NCI-H748 (cell line): Measurements from ENCODE around the gene KRTAP10-7.
"Not testable (repeated sequence)": the region's sequence is repeated elsewhere in the genome, so short reads cannot be mapped to it uniquely, and the experiment has no call there.

ENCODE experiments used
- DNase-seq: peaks from one replicate; lab custom pipeline; 2025; ENCODE audit not compliant: unreplicated experiment; lab: John Stamatoyannopoulos, UW

KRTAP10-7 gene

DNA sequence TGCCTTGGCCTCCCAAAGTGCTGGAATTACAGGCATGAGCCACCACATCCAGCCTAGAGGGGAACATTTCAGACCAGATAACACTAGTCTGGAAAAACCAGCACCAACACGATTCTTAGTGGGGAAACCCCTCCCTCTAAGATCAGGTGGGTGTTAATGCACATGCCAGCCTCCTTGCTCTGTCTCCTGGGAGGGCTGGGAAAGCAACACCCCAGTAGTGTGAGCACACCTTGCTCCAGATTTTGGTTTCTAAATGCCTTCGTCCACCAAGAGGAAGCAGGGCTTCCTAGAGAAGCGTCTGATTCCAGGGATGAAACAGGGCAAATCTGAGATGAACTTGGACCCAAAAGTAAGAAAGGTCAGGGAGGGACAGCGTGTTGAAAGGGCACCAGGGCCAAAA is 29.1 kb upstream of the KRTAP10-7 start:
- no peak for DNase-seq

DNA sequence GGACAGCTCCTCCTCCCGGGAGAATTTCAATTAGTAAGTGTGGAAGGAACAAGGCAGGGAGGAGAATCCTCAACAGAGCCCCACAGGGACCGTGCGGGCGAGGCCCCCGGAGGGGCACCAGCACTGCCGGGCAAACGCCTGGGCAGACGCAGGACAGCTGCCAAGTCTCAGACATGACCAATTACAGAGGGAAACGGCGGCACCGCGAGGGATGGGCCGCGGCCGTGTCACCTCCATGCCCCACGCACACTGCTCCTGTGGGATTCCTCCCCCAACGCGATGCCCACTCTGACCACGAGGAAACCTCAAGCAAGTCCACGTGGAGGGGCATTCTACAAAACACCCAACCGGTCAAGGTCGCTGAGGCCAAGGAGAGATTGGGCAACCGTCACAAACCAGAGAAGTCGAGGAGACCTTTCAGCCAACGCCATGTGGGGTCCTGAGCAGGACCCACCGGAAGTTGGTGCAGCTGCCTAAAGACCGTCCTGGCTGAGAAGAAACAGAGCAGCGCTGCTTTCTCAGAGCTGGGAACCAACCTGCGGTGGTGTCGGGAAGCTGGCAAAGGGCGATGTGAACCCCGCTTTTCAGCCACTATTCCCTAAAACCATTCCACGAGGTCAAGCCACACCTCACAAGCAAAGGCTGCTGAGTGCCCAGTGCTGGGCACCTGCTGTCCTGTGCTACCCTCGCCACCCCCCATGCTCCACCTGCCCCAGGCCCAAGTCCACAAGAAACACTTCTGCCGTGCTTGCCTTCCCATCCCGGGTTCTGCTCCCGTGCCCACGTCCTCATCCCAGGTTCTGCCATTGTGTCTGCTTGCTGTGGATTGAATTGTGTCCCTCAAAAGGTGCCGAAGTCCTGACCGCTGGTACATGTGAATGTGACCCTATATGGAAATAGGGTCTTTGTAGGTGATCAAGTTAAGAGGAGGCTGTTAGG is 28.3 kb upstream of the KRTAP10-7 start:
- DNase-seq: no peak

DNA sequence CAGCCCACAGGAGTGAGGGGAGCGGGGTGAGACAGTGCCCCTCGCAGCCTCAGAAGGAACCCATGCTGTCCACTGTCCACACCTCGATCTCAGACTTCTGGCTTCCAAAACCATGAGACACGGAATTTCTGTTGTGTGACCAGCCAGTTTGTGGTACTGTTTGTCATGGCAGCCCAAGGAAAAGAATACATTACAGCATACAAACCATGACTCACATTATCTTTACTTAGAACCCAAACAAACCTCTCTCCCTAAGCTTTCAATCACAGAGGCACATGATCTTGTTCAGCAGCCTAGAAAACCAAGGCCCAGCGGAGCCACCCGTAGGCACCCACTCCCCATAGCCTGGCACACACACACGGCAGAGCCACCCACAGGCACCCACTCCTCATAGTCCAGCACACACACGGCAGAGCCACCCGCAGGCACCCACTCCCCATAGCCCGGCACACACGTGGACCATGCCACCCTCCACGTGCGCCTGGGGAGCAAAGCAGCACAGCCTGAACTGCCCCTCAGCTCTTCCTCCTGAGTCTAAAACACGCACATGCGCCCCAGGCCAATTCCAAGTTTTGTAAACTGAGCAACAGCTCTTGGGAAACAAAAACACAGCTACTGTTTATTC is 27.3 kb upstream of the KRTAP10-7 start:
- no peak for DNase-seq

DNA sequence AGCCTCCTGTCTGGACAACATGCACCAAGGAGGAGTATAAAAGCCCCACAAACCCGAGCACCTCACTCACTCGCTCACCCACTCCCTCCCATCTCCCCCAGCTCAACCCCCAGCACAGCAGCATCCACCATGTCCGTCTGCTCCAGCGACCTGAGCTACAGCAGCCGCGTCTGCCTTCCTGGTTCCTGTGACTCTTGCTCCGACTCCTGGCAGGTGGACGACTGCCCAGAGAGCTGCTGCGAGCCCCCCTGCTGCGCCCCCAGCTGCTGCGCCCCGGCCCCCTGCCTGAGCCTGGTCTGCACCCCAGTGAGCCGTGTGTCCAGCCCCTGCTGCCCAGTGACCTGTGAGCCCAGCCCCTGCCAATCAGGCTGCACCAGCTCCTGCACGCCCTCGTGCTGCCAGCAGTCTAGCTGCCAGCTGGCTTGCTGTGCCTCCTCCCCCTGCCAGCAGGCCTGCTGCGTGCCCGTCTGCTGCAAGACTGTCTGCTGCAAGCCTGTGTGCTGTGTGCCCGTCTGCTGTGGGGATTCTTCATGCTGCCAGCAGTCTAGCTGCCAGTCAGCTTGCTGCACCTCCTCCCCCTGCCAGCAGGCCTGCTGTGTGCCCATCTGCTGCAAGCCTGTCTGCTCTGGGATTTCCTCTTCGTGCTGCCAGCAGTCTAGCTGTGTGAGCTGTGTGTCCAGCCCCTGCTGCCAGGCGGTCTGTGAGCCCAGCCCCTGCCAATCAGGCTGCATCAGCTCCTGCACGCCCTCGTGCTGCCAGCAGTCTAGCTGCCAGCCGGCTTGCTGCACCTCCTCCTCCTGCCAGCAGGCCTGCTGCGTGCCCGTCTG is 26.6 kb upstream of the KRTAP10-7 start, which contains the start of gene KRTAP10-4:
Gene KRTAP10-4 (plus strand): TSS at position 100 of the 827 bp plus-strand sequence. CDS start 30 bp downstream, at position 130.
- not testable (repeated sequence) for DNase-seq

DNA sequence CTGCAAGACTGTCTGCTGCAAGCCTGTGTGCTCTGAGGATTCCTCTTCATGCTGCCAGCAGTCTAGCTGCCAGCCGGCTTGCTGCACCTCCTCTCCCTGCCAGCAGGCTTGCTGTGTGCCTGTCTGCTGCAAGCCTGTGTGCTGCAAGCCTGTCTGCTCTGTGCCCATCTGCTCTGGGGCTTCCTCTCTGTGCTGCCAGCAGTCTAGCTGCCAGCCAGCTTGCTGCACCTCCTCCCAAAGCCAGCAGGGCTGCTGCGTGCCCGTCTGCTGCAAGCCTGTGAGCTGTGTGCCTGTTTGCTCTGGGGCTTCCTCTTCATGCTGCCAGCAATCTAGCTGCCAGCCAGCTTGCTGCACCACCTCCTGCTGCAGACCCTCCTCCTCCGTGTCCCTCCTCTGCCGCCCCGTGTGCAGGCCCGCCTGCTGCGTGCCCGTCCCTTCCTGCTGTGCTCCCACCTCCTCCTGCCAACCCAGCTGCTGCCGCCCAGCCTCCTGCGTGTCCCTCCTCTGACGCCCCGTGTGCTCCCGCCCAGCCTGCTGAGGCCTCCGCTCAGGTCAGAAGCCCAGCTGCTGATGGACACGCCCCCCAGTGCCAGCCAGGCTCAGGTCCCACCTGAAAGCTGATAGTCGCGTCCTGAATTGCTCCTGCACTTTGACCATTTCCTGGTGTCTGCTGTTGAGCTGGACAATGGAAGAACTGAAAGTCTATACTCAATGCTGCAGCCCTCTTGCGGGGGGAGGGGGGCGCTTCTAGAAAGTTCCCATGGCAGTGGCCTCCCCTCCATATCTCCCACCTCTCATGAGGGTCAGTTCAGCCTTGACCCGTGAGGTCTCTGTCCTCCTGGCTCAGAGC is 25.7 kb upstream of the KRTAP10-7 start:
- DNase-seq: peak; percentile 79

DNA sequence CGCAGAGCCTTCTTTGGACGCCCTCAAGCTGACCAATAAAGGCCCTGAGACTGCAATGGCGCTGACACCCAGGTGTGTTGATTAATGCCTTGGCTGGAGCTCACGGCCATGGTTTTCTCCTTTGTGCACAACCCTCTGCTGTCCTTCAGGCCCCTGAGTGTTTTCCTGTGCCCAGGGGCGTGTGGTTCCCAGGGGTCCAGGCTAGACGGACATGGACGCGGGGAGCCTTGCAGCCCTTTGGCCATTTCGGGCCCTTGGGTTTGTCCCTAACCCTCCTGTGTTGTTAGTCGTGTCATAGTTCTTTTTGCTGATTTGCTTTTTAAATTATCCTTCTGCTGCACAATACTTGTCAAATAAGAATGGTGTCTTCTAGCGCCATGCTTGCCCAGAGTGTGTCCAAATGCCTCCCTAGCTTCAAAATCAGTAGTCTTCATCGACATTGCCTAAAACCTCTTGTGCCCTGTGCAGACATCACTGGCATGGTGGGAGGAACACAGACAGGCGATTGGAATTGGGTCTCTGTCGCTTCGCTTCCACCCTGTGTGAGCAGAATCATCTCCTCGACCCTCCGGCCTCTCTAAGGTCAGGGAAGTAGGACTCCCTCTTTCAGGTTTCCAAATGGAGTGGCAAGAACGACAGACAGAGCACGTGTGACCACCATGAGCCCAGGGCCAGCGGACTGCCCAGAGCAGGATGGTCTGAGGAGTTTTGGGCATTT is 24.9 kb upstream of the KRTAP10-7 start:
- DNase-seq: no peak

DNA sequence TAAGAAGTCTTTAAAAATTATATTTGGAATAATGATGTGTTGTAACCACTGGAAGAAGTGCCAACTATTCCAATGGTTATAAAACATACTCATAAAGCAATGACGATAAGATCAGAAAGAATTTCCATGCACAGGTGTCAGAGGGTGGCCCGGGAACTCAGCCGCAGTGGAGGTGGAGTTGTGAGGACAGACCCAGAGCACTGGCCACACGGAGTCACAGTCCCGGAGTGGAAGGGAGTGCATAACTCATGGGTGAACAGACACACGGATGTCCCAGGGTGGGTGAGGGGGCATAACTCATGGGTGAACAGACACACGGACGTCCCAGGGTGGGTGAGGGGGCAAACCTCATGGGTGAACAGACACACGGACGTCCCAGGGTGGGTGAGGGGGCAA is 24.4 kb upstream of the KRTAP10-7 start:
- no peak for DNase-seq

DNA sequence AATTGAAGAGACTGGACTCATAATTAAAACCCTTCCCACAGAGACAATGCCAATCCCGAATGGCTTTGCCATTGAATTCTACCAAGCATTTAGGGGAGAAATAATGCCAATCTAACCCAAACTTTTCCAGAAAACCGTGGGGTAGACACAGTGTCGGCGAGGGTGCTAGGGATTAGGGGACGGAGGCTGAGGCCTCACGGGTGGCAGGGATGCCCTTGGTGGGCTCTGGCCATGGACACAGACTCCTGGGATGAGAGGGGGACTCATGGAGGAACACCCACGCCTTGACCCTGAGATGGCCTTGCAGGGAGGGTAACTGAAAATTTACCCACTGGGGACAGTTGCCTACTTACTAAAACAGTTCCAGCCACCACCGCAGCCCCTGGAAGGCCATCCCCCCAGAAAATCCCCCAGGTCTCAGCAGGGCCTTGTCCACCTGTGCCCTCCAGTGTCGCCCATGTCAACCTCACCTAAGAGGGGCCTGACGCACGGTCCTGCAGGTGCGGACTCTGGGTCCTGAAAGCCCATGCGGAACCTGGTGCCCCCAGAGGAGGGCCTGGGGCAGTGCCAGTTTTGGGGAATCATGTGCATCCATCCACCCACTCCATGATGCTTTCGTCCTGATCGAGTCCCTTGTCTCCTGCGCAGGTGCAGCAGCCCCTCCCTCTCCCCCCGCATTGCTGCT is 21.9 kb upstream of the KRTAP10-7 start:
- DNase-seq: no peak

DNA sequence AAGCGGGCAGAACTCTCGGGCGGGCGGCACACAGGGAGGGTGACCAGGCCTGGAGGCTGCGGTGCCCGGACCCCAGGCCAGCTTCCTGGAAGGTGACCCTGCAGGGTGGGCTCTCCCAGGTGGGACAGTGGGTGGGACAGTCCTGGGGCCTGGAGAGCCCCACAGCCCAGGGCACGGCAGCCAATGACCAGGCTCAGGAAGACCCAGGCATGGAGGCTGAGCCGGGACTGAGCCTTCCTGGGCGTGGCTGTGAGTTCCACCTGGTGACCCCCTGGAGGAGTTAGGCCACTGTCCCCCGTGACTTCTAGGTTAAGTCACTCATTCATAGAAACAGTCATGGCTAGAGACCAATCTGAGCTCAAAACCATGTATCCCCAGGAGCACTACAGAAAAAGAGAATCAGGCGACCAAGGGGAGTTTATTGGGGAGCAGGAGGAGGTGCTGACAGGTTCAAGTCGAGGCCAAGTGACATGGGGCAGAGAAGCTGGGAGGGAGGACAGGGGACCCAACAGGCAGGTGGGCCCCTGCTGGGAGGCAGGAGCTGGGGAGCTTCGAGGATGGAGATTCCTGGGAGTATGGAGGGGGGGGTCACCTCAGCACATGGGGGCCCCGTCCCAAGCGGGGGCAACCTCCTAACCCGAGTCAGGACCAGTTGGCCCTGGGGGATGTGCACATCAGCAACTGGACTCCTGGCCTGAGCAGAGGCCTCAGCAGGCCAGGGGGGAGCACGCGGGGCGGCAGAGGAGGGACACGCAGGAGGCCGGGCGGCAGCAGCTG is 21.2 kb upstream of the KRTAP10-7 start:
- DNase-seq: no peak

DNA sequence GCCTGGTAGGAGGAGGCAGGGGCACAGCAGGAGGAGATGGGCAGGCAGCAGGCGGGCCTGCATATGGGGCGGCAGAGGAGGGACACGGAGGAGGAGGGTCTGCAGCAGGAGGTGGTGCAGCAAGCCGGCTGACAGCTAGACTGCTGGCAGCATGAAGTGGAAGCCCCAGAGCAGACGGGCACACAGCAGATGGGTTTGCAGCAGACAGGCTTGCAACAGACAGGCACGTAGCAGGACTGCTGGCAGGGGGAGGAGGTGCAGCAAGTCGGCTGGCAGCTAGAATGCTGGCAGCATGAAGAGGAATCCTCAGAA is 20.6 kb upstream of the KRTAP10-7 start:
- no peak for DNase-seq

DNA sequence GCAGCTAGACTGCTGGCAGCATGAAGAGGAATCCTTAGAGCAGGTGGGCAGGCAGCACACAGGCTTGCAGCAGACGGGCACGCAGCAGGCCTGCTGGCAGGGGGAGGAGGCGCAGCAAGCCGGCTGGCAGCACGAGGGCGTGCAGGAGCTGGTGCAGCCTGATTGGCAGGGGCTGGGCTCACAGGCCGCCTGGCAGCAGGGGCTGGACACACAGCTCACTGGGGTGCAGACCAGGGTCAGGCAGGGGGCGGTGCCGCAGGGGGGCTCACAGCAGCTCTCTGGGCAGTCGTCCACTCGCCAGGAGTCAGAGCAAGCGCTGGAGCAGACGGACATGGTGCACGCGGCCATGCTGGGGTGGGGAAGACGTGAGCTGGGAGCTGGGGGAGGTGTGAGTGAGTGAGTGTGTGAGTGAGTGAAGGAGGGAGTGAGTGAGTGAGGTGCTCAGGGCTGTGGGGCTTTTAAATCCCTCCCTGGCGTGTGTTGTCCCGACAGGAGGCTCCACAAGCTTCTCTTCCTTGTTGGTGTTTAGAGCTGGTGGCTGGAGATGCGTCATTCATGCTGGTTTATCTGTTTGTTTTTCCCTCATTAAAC is 20.1 kb upstream of the KRTAP10-7 start, which contains the start of gene KRTAP10-5:
Gene KRTAP10-5 (minus strand): TSS at position 374 of the 591 bp plus-strand sequence. CDS start 26 bp downstream, at position 348.
- DNase-seq: not testable (repeated sequence)

DNA sequence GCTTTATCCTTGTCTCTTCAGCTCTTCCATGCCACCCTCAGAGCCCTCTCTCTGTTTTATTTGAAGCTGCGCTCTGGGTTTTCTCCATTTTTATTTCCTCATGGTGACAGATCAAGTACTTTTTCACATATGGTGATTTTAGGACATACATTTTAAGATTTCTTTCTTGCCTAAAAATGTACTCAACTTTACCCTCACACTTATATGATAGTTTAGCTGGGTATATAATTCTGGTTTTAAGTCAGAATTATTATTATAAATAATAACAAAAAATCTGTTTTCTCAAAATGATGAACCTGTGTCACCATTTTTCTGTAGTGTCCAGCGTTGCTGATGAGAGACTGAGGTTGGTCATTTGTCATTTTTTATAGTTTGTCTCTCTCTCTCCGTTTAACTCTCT is 19.2 kb upstream of the KRTAP10-7 start:
- DNase-seq: no peak

DNA sequence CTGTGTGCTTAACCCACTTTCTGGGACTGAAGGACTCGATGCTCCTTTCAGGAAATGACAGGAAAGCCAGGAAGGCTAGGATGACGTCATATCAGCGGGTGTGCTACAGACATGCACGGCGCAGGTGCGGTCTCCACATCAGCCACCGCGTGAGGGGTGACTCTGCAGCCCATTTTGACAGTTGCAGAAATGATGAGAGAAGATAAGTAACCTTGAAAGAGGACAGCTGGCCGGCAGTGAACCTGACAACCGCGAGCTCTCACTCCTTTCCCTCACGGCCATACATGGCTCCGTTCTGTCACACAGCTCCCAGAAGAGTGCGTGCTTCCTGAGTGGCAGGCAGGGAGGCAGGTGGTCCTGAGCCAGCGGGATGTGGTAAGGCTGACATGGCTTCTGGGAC is 18.3 kb upstream of the KRTAP10-7 start:
- DNase-seq: no peak

DNA sequence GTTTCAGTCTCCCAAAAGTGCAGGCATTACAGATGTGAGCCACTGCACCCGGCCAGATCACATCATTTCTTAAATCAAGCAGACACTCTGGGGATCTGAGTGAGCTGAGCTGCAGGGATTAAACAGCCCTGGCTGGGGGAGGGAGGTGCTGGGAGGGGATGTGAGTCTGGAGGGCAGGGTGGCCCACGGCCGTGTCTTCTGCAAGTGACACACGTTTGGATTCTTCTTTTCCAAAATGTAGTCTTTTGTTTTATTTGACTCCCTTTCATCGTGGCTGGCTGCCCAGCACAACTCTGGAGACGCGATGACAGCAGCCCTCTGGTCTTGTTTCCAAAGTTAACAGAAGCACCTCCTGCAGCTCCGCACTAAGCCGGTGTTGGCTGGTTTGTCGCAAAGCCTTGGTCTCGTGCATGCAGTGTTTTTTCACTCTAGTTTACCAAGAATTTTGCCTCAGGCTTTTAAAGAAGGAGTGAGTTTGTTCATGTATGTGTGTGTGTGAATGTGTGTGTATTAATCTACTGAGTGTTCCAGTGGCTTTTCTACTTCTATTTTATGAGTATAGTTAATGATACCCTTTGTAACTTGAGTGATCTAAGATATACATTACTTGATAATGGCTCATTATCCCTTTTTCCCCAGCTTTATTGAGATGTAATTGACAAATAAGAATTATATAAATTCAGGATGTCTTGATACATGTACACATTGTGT is 17.2 kb upstream of the KRTAP10-7 start:
- DNase-seq: peak; percentile 61

DNA sequence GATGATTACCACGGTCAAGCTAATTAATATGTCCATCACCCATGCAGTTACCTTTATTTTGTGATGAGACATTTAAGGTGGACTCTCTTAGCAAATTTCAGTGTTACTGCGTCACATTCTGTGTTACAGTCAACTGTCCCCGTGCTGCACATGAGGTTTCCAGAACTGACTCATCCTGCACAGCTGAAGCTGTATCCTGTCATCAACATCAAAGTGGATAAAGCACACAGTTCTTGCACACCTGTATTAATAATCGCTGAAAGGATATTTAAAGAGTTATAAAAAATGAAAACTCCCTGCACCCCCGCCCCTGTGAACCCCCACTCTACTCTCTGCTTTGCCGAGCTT is 16.6 kb upstream of the KRTAP10-7 start:
- DNase-seq: peak; percentile 61

DNA sequence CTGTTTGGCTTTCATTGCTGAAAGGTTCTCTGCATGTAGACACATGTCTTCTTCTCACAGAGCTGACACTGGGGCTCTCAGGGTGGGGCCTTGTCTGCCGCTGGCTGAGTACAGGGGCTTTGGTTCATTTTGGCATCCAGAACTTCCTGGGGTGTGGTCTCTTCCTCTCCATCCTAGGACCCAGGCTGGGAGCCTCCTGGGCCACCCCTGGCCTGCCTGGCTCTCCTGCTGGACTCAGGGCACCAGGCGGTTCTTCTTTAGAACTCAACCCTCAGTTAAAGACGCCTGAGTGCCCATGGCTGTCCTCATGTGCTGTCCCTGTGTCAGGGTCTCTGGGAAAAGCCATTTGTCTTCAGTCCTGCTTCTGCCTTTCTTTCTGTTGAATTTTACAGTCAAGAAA is 14.5 kb upstream of the KRTAP10-7 start:
- no peak for DNase-seq

DNA sequence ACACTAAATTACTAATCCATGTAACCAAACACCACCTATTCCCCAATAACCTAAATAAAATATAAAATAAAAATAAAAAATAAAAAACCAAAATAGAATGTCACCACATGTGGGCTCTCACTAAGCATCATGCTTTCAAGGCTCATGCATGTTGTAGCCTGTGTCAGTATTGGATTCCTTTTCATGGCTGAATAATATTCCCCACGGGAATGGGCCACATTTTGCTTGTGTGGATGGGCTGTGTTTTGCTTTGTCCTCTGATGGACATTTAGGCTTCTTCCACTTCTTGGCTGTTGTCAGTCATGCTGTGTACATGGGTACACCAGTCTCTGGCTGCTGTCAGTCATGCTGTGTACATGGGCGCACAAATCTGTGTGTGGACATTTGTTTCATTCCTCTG is 11.3 kb upstream of the KRTAP10-7 start:
- no peak for DNase-seq
